Measurements from ENCODE around the gene PCDHA1.

The PCDHA1 gene

GRCh38 chr5:140785905-140786686 is at the start of gene PCDHA1:
TSS of gene PCDHA1 (plus strand) at chr5:140786140.
- no peak for TF ChIP-seq GATA2 (IDR thresholded peaks at IDR 0.05; ENCODE audit: low read depth, low read length)
- TF ChIP-seq GATA3 (IDR thresholded peaks at IDR 0.05; ENCODE audit: low read depth, low read length), result no peak

DNA sequence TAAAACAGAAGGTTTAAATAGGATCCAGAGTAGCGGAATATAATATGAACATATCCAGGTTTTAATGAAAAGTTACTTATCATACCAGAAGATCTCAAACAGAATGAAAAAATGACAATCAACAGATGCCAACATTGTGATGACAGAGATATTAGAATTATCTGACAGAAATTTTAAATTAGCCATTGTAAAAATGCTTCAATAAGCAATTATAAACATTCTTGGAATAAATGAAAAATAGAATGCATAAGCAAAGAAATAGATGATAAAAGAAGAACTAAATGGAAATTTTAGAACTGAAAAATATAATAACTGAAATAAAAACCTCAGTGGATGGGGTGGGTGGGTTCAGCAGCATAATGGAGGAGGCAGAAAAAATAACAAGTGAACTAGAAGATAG is 48.5 kb upstream of the PCDHA1 start:
- no peak for TF ChIP-seq GATA2 (IDR thresholded peaks at IDR 0.05; ENCODE audit: low read depth, low read length)

- TF ChIP-seq GATA3 (IDR thresholded peaks at IDR 0.05; ENCODE audit: low read depth, low read length) (no peak), GATA2 (IDR thresholded peaks at IDR 0.05; ENCODE audit: low read depth, low read length) (no peak)
Measured at GRCh38 chr5:140741967-140742366, 44.0 kb upstream of the PCDHA1 start.

DNA sequence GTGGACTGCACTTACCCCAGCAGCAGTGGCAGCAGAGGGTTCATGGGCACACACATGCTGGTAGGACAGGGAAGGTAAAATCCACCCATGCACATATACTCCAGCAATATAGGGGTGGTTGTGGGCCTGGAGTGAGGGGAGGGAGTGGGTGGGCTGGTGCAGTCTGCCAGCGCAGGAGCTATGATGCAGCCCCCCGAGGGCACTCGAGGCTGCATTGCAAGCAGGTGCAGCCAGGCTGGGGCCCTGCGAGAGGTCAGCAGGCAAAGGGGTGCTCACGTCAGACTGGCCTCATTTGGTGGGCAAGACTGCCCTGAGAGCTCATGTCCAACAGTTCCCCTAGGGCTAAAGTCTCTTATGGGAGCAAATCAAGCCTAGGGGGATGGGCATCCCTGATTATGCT is 32.4 kb upstream of the PCDHA1 start:
- TF ChIP-seq GATA3 (IDR thresholded peaks at IDR 0.05; ENCODE audit: low read depth, low read length) (no peak), GATA2 (IDR thresholded peaks at IDR 0.05; ENCODE audit: low read depth, low read length) (no peak)

GRCh38 chr5:140764177-140764973 is 21.6 kb upstream of the PCDHA1 start:
- no peak for TF ChIP-seq GATA3 (IDR thresholded peaks at IDR 0.05; ENCODE audit: low read depth, low read length)
- no peak for TF ChIP-seq GATA2 (IDR thresholded peaks at IDR 0.05; ENCODE audit: low read depth, low read length)

- no peak for TF ChIP-seq GATA2 (IDR thresholded peaks at IDR 0.05; ENCODE audit: low read depth, low read length)
- TF ChIP-seq GATA3 (IDR thresholded peaks at IDR 0.05; ENCODE audit: low read depth, low read length), result no peak
Measured at GRCh38 chr5:140767444-140767843, 18.5 kb upstream of the PCDHA1 start.

DNA sequence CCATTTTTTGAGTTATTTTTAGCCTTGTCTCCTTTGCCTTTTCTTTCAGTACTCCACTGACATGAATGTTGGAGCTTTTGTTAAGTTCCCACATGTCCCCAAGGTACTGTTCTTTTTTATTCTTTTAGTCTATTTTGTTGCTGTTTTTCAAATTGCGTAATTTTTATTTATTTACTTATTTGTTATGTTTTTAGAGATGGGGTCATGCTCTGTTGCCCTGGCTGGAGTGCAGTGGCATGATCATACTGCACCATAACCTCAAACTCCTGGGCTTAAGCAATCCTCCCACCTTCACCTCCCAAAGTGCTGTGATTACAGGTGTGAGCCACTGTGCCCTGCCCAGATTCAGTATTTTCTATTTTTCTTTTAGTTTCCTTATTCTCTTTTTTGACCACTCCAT is 5.4 kb upstream of the PCDHA1 start:
- TF ChIP-seq GATA3 (IDR thresholded peaks at IDR 0.05; ENCODE audit: low read depth, low read length) (no peak), GATA2 (IDR thresholded peaks at IDR 0.05; ENCODE audit: low read depth, low read length) (no peak)

DNA sequence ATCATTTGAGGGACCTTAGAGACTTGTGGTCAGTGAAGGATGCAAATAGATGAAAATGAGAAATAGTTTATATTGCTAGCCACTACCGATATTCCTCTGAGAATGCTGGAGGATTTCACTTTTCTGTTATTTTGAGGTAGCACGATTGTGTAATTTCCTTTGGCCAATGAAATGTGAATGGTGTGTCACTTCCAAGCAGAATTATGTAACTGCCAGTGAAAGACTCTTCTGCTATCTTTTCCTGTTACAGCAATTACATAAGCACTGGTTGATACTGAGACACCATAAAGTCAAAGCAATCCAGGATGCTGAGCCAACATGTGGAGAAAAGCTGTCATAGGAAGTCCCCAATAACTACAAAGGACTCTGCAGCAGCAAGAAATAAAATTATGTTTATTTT is 5.1 kb downstream of the PCDHA1 start:
- TF ChIP-seq GATA3 (IDR thresholded peaks at IDR 0.05; ENCODE audit: low read depth, low read length) (no peak), GATA2 (IDR thresholded peaks at IDR 0.05; ENCODE audit: low read depth, low read length) (no peak)

DNA sequence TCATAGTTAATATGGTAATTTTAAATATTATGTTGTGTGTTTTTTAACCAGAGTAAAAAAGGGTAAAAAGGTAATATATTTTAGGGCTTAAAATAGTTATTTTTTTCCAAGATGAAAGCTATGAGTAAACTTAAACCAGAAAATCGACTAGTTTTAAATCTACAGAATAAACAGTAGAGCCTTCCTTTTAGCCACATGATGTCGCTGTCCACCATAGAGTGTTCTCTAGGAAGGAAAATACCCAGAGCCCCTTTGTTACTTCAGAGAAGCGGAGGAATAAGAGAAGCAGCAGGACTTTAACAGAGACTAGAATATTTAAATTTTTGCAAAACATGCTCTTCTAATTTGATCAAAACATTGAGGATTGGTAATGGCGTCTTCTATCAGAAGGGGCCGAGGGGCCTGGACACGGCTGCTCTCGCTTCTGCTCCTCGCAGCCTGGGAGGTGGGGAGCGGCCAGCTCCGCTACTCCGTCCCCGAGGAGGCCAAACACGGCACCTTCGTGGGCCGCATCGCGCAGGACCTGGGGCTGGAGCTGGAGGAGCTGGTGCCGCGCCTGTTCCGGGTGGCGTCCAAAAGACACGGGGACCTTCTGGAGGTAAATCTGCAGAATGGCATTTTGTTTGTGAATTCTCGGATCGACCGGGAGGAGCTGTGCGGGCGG is 8.8 kb downstream of the PCDHA1 start, which contains the start of gene PCDHA2:
Gene PCDHA2, plus strand, starts transcription at position 258 of the 664 bp plus-strand sequence.
- TF ChIP-seq GATA2 (IDR thresholded peaks at IDR 0.05; ENCODE audit: low read depth, low read length), result no peak
- no peak for TF ChIP-seq GATA3 (IDR thresholded peaks at IDR 0.05; ENCODE audit: low read depth, low read length)

GRCh38 chr5:140795259-140795641 is 9.3 kb downstream of the PCDHA1 start:
- TF ChIP-seq GATA3 (IDR thresholded peaks at IDR 0.05; ENCODE audit: low read depth, low read length) (no peak), GATA2 (IDR thresholded peaks at IDR 0.05; ENCODE audit: low read depth, low read length) (no peak)

DNA sequence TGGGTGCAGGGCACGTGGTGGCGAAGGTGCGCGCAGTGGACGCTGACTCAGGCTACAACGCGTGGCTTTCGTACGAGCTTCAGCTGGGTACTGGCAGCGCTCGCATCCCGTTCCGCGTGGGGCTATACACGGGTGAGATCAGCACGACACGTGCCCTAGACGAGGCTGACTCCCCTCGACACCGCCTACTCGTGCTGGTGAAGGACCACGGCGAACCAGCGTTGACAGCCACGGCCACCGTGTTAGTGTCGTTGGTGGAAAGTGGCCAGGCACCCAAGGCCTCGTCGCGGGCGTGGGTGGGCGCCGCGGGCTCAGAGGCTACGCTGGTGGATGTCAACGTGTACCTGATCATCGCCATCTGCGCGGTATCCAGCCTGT is 10.8 kb downstream of the PCDHA1 start:
- no peak for TF ChIP-seq GATA2 (IDR thresholded peaks at IDR 0.05; ENCODE audit: low read depth, low read length)
- TF ChIP-seq GATA3 (IDR thresholded peaks at IDR 0.05; ENCODE audit: low read depth, low read length), result no peak

GRCh38 chr5:140800816-140801493 is 15.0 kb downstream of the PCDHA1 start, which contains the start of gene PCDHA3:
TSS of gene PCDHA3 (plus strand) at chr5:140801057.
- TF ChIP-seq GATA2 (IDR thresholded peaks at IDR 0.05; ENCODE audit: low read depth, low read length), result no peak
- TF ChIP-seq GATA3 (IDR thresholded peaks at IDR 0.05; ENCODE audit: low read depth, low read length), result no peak

DNA sequence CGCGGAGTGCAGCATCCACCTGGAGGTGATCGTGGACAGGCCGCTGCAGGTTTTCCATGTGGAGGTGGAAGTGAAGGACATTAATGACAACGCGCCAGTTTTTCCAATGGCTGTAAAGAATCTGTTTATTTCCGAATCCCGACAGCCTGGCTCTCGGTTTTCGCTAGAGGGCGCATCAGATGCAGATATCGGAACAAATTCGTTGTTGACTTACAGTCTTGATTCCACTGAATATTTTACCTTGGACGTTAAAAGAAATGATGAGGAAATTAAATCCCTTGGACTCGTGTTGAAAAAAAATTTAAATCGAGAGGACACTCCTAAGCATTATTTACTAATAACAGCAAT is 15.5 kb downstream of the PCDHA1 start:
- TF ChIP-seq GATA3 (IDR thresholded peaks at IDR 0.05; ENCODE audit: low read depth, low read length), result no peak
- TF ChIP-seq GATA2 (IDR thresholded peaks at IDR 0.05; ENCODE audit: low read depth, low read length), result no peak

DNA sequence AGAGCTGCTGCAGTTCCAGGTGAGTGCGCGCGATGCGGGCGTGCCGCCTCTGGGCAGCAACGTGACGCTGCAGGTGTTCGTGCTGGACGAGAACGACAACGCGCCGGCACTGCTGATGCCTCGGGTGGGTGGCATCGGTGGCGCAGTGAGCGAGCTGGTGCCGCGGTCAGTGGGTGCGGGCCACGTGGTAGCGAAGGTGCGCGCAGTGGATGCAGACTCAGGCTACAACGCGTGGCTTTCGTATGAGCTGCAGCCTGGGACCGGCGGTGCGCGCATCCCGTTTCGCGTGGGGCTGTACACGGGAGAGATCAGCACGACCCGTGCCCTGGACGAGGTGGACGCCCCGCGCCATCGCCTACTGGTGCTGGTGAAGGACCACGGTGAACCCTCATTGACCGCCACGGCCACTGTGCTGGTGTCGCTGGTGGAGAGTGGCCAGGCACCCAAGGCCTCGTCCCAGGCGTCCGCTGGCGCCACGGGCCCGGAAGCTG is 16.9 kb downstream of the PCDHA1 start:
- TF ChIP-seq GATA2 (IDR thresholded peaks at IDR 0.05; ENCODE audit: low read depth, low read length) (no peak), GATA3 (IDR thresholded peaks at IDR 0.05; ENCODE audit: low read depth, low read length) (no peak)
